HG02885 (cell line): ENCODE results near the gene EML5.

Experiments
- ATAC-seq: cut with Tn5 transposase; IDR thresholded peaks from one replicate; pipeline ENCODE4 v1.9.1; 2021; ENCODE audit warnings: mild to moderate bottlenecking; ENCODE audit not compliant: unreplicated experiment, poor library complexity

EML5 gene

DNA sequence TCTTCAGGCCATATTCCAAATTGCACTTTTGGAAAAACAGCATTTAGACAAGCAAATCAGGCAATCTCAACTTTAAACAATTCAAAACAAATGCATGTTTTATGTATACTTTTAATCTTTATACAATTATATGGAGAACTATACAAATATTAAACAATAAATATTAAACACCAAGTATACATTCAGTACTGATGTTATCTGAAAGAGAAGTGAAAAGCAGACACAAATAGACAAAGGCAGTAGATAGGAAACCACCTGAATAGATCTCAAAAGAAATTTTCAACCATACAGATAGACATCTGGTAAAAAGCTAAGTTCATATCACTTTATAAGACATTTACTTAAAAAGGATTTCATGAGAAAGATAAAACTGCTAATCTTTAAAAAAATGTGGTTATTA lies 164.7 kb downstream of the EML5 start:
- ATAC-seq: peak; percentile 44

DNA sequence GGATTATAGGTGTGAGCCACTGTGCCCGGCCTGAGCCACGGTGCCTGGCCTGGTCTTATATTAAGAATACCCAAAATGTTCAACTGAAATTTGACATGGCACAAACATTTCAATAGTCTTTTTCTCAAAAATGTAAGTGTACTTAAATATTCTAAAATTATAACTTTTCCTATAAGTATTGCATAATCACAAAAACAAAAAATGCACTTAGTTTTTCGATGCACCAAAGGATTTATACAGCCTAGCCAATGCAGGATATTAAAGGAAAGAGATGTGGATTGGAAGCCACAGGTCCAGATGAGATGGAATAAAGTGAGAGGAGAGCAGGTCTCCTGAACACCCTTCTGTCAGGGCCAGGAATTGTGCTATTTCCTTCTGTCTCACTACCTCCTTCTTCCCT lies 167.1 kb downstream of the EML5 start:
- no peak for ATAC-seq

DNA sequence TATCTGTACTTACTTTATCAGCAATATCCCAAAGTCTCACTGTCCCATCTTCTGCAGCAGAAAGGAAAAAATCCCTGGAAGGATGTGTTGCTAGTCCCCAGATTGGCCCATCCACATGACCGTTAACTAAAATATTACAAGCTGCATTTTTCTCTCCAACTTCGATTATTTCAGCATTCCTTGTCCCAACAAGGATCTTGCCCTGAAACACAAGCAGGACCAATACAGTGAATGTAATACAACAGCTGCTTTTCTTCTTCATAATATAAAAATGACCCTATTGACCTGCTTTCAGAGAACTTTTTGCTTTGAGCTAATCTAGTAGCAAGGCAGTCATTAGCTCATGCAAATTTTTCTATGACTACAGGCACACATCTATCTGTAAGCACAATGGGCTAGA lies 171.7 kb downstream of the EML5 start:
- no peak for ATAC-seq

DNA sequence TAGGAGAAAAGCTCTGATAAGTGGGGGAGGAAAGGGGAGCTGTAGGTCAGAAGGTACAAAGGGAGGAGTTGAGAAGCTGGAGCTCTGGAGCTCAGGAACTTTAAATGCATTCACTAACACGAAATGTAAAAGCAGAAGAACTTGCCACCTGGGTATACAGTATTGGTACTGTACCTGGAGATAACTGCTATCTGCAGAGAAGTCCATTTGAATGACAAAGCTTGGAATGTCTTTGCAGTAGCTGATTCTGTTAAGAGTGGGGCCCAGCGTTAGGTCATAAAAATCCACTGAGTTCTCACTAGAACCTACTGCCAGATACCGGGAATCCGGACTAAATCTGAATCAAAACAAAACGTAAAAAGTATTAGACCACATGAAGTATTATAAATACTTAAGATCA lies 174.3 kb downstream of the EML5 start:
- ATAC-seq: no peak

DNA sequence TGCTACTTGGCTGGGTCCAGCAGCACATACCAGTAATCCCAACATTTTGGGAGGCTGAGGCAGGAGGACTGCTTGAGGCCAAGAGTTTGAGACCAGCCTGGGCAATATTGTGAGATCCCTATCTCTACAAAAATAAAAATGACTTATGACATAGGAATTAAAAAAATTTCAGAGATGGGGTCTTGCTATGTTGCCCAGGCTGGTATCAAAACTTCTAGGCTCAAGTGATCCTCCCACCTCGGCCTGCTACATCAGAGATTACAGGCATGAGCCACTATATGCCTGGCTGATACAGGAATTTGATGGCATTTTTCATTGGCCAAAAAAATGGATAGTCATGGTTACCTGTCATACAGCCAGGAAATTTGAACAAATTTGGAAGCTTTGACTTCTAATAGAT lies 175.3 kb downstream of the EML5 start:
- ATAC-seq: no peak

DNA sequence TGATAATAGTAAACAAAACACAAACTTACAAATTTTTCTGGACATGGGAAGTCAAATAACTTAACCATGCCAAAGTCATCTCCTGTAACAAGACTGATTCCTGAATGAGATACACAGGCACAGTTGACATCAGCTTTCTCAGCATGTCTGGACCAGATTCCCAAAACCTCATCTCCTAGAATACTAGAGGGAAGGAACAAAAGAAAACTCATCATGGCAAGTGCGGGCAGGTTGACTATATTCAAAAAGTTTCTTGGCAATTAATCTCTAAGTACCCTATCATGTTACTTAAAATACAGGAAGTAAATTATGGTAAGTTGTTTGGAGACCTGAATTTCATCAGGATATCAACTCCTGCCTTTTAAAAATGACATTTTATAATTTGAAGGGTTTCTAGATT lies 176.1 kb downstream of the EML5 start:
- ATAC-seq: no peak

DNA sequence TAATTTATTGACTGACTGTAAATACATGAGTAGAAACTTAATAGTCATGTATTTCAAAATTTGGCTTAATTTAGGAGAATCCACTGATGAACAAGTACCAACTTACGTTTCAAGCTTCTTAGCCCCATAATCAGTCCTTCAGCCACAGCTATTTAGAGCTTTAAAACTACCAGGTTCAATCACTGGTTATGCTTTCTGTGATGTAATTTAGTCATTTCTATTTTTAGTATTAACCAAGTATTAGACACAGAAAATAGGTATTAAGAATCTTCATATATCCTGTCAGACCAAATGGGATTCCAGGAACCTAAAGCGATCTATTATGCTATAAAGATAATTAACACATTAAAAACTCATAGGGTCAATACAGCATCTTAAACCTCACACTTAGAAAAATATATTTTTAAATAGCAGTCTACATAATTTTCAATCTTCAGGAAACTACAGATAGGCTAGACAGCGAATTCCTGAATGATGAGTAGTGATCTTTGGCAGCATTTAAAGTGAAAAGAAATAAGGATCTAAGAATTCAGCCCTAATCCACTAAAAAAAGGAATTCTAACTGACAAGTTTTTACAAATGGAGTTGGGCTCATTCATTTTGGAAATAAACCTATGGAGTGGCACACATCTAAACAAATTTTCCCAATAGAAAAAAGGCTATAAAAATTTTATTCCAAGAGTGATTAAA lies 178.4 kb downstream of the EML5 start:
- peak; percentile 74 for ATAC-seq

DNA sequence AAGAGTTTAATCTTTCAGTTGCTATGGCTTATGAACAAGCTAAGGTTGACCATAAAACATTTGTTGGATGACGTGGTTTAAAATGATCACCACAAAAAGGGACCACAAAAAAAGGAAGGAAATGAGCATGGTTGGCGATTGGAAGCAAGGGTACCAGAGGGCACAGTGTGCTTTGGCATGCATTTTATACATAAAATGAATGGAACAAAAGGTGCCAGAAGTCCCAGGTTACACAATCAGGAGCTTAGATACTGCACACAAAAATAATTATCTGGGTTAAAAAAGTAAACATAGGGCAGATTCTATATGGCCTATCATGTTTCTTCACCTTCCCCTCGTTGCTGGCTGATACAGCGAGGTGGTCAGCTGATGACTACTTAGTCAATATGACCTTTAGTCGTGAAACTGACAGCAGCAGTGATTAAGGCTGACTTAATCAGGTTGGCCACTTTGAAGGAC lies 179.2 kb downstream of the EML5 start:
- peak; percentile 39 for ATAC-seq

DNA sequence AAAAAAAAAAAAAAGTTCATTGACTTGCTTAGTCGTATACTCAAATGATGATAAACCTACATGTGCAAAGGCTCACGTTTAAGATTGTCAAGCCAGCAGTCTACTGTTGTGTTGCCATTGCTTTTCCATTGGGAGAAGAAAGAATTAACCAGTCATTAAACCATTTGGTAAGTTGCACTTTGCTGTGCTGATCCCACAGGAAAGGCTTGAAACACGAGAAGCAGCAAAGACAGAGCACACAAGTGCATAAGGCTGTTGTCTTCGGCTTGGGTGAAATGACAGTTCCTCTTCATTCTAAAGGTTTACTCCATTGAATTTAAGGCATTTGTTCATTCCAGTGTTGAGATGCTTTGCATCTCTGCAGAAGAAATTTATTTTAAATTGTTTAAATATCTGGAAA lies 179.8 kb downstream of the EML5 start:
- ATAC-seq: no peak

DNA sequence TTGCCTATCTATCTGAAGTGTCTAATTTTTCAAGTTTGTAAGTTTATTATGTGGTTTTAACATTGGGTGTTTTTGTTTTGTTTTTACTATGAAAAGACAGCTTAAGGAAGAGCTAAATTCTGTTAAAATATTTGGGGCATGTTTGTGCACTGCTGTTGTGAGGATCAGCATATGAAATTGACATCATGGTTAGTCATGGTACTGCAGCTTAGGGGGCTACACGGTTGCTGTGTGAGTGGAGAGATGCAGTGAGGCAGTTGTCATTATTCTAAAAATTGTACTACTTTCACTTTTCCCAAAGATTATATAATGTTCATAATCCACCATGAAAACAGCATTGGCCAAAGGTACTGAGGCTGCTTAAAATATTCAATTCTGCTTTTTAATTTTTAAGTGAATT lies 180.9 kb downstream of the EML5 start:
- no peak for ATAC-seq

DNA sequence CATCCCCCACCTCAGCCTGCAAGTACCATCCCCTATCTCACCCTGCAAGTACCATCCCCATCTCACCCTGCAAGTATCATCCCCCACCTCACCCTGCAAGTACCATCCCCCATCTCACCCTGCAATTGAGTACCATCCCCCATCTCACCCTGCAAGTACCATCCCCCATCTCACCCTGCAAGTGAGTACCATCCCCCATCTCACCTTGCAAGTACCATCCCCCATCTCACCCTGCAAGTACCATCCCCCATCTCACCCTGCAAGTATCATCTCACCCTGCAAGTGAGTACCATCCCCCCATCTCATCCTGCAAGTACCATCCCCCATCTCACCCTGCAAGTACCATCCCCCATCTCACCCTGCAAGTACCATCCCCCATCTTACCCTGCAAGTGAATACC lies 184.9 kb downstream of the EML5 start:
- ATAC-seq: no peak

DNA sequence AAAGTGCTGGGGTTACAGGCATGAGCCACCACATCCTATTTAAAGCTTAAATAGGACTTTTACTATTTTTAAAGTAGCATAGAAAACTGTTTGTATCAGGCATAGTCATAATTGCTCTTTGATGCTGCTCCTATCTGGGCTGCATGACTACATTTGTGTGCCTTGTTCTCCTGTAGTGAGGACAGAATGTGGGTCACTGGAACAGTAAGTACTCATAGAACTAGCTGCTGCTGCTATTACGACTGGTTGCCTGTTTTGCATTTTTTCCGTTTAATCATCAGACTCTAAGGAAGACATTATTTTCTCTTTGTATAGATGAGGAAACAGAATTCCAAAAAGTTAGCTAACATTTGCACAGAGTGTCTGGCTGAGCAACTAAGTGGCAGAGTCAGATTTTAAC lies 187.2 kb downstream of the EML5 start:
- ATAC-seq: no peak

DNA sequence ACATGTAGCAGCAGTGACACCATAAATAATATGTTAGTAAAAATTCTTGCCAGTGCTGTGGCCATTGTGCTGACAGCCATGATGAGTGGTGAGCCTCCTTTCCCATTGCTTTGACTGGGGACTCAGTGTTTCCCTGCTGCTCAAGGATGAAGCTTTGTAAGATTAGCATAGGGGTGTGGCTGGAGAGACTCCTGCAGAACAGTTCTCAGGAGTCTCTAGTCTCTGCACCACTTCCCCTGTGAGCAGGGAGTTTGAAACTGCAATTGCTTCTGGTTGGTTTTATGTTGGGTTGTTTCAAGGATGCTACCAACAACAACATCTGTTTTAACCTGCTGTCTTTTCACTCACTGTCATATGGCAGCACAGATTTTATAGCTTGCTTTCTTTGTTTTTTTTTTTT lies 188.5 kb downstream of the EML5 start:
- no peak for ATAC-seq

DNA sequence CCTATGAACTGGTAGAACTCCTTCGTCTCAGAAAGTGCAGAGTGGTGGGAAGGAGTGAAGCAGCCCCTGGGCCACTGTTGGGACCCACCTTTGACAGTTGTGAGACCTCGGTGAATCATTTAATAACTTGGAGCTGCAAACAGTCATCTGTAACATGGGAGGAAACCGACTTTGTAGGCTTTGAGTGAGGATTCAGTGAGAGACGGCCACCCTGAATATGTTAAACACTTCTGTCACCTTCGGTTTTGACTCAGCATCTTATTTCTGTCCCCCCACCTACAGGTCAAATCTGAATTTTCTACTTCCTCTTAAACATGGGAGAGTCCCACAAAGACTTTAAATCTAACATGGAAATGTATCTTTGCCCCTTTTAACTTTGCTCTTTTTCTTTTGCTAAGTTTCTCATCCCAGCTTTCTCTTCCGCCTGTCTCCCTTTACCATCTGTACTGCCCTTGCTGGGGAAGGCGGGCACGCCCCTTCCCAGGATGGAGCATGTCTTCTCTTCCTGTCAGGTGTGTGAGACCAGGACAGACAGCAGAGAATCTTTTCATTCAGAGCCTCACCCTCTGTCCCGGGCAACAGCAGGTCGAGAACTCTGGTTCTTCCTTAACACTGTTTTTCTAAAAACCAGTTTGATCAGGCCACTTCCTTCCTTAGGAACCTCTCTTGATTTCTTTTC lies 192.9 kb downstream of the EML5 start:
- ATAC-seq: peak; percentile 94

DNA sequence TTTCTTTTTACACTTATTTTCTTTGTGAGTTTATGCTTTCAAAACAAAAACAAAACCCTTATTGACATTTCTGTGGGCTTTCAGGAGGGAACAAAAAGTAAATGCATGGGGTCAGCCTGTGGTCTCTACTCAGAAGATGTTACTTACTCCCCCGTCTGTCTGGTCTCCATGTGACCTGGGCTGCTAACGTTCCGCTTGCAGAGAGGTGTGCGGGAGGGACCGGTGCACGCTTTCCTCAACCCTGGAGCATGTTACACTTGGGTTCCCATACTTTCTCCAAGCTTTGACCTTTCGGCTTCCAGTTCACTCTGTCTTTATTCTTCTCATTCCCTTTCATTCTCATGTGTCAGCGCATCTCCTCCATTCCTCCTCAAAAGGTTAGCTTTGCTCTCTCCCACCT lies 193.4 kb downstream of the EML5 start:
- peak; percentile 38 for ATAC-seq

DNA sequence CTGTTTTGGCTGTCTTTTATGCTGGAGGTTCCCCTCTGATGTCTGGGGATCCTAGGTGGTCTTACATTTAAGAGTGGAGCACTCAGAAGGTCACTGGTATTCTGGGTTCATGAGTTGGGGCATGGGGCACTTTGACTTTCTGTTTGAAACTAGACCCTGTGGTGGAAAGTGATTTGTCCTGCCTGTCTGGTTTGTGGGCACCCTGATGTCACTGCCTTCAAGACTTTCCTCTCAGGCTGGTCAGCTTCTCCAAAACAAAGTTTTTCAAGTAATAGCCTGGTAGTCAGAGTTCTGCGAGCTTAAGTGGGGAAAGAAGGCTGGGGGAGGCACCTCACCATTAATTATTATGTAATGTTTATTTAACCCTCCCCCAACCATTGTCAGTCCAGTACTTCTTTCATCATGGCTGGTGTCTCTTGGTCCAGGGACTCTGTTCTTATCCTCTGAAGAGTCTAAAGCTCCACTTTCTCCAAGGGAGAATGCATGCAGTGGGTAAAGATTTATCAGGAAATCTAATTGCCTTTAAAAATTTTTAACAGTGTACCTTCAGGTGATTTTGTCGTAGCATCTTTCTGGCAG lies 194.6 kb downstream of the EML5 start:
- no peak for ATAC-seq

DNA sequence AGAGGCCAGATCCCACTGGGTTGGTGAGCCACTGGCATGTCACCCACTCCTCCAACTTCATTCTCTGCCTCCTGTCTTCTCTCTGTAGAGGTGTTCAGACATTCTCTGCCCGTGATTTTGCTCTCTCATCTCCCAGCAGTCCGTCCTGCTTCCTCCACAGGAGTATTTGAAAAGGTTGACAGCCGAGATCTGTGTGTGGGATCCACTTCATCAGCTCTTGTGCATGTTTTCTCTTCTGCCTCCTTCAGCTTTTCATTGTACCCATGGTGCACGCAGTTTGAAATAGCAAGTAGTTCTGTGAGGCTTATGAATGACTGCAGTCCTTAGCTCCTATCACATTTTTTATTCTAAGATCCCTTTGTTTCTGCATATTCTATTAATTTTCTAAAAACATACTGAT lies 195.2 kb downstream of the EML5 start:
- ATAC-seq: no peak

DNA sequence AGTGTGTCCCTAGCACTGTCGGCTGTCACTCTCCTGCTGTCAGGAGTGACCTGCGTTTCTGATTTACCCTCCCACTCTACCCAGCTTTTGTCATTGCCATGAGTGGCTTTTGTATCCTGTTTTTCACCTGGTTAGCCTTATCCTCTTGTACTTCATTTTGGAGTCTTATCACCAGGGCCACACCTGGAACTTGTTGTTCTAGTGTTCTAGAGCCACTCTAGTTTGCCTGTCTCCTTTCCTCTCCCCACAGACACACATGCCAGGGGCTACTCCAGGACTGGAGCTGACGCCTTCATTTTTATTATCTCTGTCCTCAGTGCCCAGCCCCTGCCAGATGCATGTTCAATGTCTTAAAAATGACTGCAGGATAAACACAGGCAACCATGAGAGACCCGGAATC lies 195.7 kb downstream of the EML5 start:
- ATAC-seq: no peak

DNA sequence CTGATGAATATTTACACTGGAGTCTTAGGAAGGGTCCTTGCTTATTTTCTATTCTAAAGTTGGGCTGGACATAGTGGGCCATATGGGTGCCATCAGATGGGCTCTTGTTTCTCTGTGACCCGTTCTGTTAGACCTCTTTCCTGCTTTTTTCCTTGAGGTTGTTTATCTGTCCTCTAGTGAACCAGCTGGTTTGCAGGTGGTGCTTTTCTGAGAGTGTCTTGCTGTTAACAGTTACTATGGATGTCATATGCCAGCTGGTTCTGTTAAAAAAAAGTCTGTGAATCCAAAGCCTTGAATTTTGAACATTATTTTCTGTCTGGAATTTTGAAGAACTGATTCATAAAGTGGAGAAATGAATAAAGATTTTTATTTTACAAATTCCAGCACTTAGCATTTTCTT lies 200.7 kb downstream of the EML5 start:
- no peak for ATAC-seq

DNA sequence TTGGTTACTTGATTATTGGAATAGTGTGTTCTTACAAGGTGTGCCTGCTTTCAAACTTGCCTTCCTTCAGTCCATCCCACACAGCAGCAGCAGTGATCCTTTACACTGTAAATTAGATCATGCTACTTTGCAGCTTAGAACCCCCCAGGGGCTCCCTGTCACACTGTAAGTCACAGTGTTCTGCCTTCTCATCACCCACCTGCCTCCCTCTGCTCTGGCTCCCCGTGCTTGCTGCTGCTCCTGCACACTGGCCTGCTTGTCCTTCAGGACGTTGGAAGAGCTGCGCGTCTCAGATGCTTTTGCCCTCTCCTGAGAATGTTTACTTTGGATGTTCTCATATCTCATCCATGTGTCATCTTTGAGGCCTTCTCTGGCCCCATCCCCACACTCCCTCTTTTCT lies 202.6 kb downstream of the EML5 start:
- ATAC-seq: no peak

DNA sequence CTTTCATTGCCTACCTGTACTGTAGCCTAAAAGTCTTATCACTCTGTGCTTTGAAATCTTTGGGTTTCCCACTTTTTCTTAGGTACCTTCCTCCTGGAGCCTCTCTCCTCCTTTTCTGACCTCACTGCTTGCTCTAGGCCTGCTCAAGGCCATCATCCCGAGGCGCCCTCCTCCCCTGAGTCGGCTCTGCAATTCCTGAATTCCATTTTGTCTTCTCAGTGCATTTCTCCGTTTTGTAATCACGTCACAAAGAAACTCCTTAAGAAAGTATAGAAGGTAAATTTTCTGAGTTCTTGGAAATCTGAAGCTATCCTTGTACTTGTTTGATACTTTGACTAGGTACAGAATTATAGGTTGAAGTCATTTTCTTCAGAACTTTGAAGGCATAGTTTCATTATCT lies 204.7 kb downstream of the EML5 start:
- no peak for ATAC-seq

DNA sequence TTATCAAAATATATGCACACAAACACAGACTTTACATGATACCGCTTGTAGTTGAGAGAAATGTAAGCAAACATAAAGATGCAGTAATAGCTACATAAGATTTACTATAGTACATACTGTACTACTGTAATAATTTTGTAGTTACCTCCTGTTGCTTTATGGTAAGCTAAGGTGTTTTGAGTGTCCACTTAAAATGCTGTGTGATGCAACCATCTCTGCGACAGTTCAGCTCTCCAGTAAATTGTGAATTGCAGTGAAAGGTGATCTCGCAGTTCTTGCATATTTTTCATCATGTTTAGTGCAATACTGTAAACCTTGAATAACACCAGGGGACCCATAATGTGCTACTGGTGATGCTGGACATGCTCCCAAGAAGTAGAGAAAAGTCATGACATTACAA lies 208.3 kb downstream of the EML5 start:
- ATAC-seq: no peak
